ENCODE results near the gene KHDRBS1.

Gene KHDRBS1

GRCh38 chr1:31980835-31981455 is 32.7 kb upstream of the KHDRBS1 start:
- no peaks in the 10 kb centered on the region for H3K9me3 ChIP-seq (ENCODE audit: control insufficient read depth, insufficient read depth, low read depth, low read length)
- TF ChIP-seq ZNF184 (tag by site-specific recombination; IDR thresholded peaks at IDR 0.05) (no peak), ZNF707 (tag by site-specific recombination; IDR thresholded peaks at IDR 0.05) (no peak), ZNF510 (tag by site-specific recombination; IDR thresholded peaks at IDR 0.05; ENCODE audit: insufficient replicate concordance) (no peak), ZNF48 (tag by site-specific recombination; IDR thresholded peaks at IDR 0.05) (no peak), ZBTB1 (tag by site-specific recombination; IDR thresholded peaks at IDR 0.05) (no peak), SETDB1 (IDR thresholded peaks at IDR 0.05; ENCODE audit: insufficient read length, low read length) (no peak), PRDM2 (tag by site-specific recombination; IDR thresholded peaks at IDR 0.05; ENCODE audit: borderline replicate concordance) (no peak), TSHZ1 (tag by site-specific recombination; IDR thresholded peaks at IDR 0.05; ENCODE audit: borderline replicate concordance) (no peak), ZSCAN4 (tag by site-specific recombination; IDR thresholded peaks at IDR 0.05) (no peak), ZNF350 (tag by site-specific recombination; IDR thresholded peaks at IDR 0.05) (no peak), SP2 (tag by site-specific recombination; IDR thresholded peaks at IDR 0.05) (no peak), ZNF416 (tag by site-specific recombination; IDR thresholded peaks at IDR 0.05) (no peak), ZNF664 (tag by site-specific recombination; IDR thresholded peaks at IDR 0.05) (no peak), SALL2 (tag by site-specific recombination; IDR thresholded peaks at IDR 0.05; ENCODE audit: borderline replicate concordance) (no peak), ZNF24 (tag by site-specific recombination; IDR thresholded peaks at IDR 0.05) (no peak), ZNF585B (tag by site-specific recombination; IDR thresholded peaks at IDR 0.05) (no peak)
- TF ChIP-seq, protein P1, sequence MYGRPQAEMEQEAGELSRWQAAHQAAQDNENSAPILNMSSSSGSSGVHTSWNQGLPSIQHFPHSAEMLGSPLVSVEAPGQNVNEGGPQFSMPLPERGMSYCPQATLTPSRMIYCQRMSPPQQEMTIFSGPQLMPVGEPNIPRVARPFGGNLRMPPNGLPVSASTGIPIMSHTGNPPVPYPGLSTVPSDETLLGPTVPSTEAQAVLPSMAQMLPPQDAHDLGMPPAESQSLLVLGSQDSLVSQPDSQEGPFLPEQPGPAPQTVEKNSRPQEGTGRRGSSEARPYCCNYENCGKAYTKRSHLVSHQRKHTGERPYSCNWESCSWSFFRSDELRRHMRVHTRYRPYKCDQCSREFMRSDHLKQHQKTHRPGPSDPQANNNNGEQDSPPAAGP (tag by site-specific recombination; IDR thresholded peaks at IDR 0.05) = no peak
- H3K27ac ChIP-seq (ENCODE audit: extremely low read depth, low read depth, low read length) = no peak overlapping the region
- POLR2A ChIA-PET = no interaction called here
- CTCF ChIA-PET = interaction anchor here (1.8 kb wide), 1 partner anchor 17 kb away, joined by 6 read pairs; no protein-coding TSS in a partner anchor
- H3K4me3 ChIP-seq (ENCODE audit: low read depth, low read length) = no peak overlapping the region
- H3K36me3 ChIP-seq (ENCODE audit: control insufficient read depth in 2 of 2, insufficient read depth in 1 of 2, low read length in 2 of 2) = no peaks in the 10 kb centered on the region
- no peaks in the 10 kb centered on the region for H3K4me1 ChIP-seq (ENCODE audit: control insufficient read depth, insufficient read depth, low read length)
